ENCODE data around the gene SH3BP4.

DNA sequence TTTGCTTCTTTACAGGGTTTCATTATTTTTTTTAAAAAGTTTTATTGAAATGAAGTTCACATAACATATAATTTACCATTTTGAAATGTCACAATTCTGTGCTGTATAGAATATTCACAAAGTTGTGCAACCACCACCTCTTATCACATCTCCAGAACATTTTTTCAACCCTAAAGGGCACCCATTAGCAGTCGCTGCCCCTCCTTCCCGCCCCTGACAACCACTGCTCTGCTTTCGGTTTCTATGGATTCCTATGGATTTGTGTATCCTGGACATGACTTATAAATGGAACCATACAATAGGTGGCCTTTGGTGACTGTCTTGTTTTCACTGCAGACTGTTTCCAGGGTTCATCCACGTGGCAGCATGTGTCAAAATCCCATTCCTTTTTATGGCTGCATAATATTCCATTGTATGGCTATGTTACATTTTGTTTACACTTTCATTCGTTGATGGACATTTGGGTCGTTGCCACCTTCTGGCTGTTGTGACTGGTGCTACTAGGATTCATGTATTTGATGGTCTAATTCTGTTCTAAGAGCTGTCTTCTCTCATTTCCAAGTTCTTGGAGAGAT lies 52.6 kb downstream of the SH3BP4 start:
- TF ChIP-seq EZH2phosphoT487 (IDR thresholded peaks at IDR 0.05; ENCODE audit: insufficient read depth, low read depth) (no peak), EZH2 (IDR thresholded peaks at IDR 0.05; ENCODE audit: insufficient read depth, poor library complexity, severe bottlenecking) (no peak)

Measured in GM23248 (cell line).